ENCODE data around the gene SLC35A3. TPM values are rescaled to one million over a fixed set of nuclear protein-coding genes. Genes with fewer than 3 reads are reported as not detected.
A peak's percentile ranks its signal among the peaks of the same experiment; 100 is the strongest.

Gene SLC35A3
- total and polyA plus RNA-seq, 9 of the 15 experiments (the other 6 are each of a cell fraction or from before 2014, with no cell fraction given), result 3.5 to 21.7 (median 13.2) TPM

DNA sequence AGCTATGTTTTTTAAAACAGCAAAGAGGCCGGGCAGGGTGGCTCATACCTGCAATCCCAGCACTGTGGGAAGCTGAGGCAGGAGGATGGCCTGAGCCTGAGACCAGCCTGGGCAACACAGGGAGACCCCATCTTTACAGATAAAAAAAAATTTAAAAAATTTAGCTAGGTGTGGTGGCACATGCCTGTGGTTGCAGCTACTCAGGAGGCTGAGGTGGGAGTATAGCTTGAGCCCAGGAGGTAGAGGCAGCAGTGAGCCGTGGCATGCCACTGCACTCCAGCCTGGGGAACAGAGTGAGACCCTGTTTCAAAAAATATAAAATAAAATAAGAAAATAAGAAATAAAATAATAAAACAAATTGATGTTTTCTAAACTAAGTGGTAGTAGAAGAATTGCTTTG lies 8.4 kb downstream of the SLC35A3 start:
- peak; percentile 38; the same call in 1 of the 3 replicates for ATAC-seq
- no TSS peak for BruUV-seq (replicated peaks)
- WGBS (ENCODE audit: insufficient coverage, low coverage, missing lambda C conversion rate), result 100% methylated on average over 2 of the region's 2 CpGs

GRCh38 chr1:99979091-99979490 lies 9.3 kb downstream of the SLC35A3 start:
- Histone ChIP-seq H3K27me3 (ENCODE audit: control insufficient read depth in 2 of 2, insufficient read depth in 2 of 2, low read length in 2 of 2) (no peaks in the 10 kb centered on the region), H3K9me1 (ENCODE audit: control insufficient read depth, insufficient read depth, low read length) (no peaks in the 10 kb centered on the region), H3K4me2 (ENCODE audit: insufficient read depth, low read length) (no peak overlapping the region), H3K4me1 (replicated peaks in 1 of 2; ENCODE audit: control insufficient read depth in 2 of 2, insufficient read depth in 2 of 2, low read length in 2 of 2) (no peaks in the 10 kb centered on the region; a peak in 1 of 5 replicates), H3K27ac (ENCODE audit: extremely low read depth, low read depth, low read length) (no peak overlapping the region), H3K4me3 (no peak overlapping the region), H3K9me3 (replicated peaks; ENCODE audit: control insufficient read depth, insufficient read depth, low read depth, low read length) (no peaks in the 10 kb centered on the region), H4K20me1 (replicated peaks; ENCODE audit: control insufficient read depth, insufficient read depth, low read length) (no peaks in the 10 kb centered on the region), H3K79me2 (ENCODE audit: control insufficient read depth, insufficient read depth, low read length) (peaks cover 22% of the 10 kb centered on the region), H2AFZ (ENCODE audit: low read depth, low read length) (no peak overlapping the region), H3K36me3 (ENCODE audit: control insufficient read depth, insufficient read depth, low read length) (peaks cover 30% of the 10 kb centered on the region), H3K9ac (ENCODE audit: insufficient read depth in 1 of 2, low read depth in 2 of 2, low read length in 2 of 2) (no peak overlapping the region)
- FAIRE-seq (no peak), DNase-seq (ENCODE audit: extremely low read depth in 1 of 4, low spot score in 3 of 4) (no peak), ATAC-seq (no peak)
- no TSS peak for BruUV-seq (replicated peaks)
- no peak for TF ChIP-seq GABPB1 (CRISPR knock-in tag; IDR thresholded peaks at IDR 0.05)
- TF ChIP-seq RBM39 (optimal IDR thresholded peaks at IDR 0.05; ENCODE audit: low read depth, low read length), result no peak
- TF ChIP-seq ZNF586 (CRISPR knock-in tag; conservative IDR thresholded peaks at IDR 0.05), result no peak
- in situ Hi-C loops (cut with MboI) (no loop called here), intact Hi-C loops (cut with micrococcal nuclease) (no loop called here)
- ChIA-PET POLR2A (interaction anchor here (1.0 kb wide), 1 partner anchor 9 kb away, joined by 4 read pairs; the partner anchor contains the start of gene SLC35A3), CTCF (ENCODE audit: low intra/inter-chr PET ratio) (no interaction called here)

More for the DNA sequence above, 8.4 kb downstream of the SLC35A3 start:
- ChIA-PET CTCF (ENCODE audit: low intra/inter-chr PET ratio) (no interaction called here), POLR2A (interaction anchor here (0.6 to 1.0 kb wide), 2 partner anchors 9 to 379 kb away, joined by 3 to 4 read pairs; partner anchors contain the start of gene SLC35A3)
- in situ Hi-C loops (cut with MboI) (no loop called here), intact Hi-C loops (cut with micrococcal nuclease) (no loop called here)
- no peaks in the 10 kb centered on the region for H3K9me1 ChIP-seq (ENCODE audit: control insufficient read depth, insufficient read depth, low read length)
- H3K4me2 ChIP-seq (ENCODE audit: insufficient read depth, low read length), result no peak overlapping the region
- no peak overlapping the region for H3K9ac ChIP-seq (ENCODE audit: insufficient read depth in 1 of 2, low read depth in 2 of 2, low read length in 2 of 2)
- FAIRE-seq (no peak), DNase-seq (ENCODE audit: extremely low read depth in 1 of 4, low spot score in 3 of 4) (no peak)
- H3K4me3 ChIP-seq, result no peak overlapping the region
- no peaks in the 10 kb centered on the region for H4K20me1 ChIP-seq (replicated peaks; ENCODE audit: control insufficient read depth, insufficient read depth, low read length)
- no peaks in the 10 kb centered on the region; a peak in 1 of 5 replicates for H3K4me1 ChIP-seq (replicated peaks in 1 of 2; ENCODE audit: control insufficient read depth in 2 of 2, insufficient read depth in 2 of 2, low read length in 2 of 2)
- H3K36me3 ChIP-seq (ENCODE audit: control insufficient read depth, insufficient read depth, low read length), result peaks cover 30% of the 10 kb centered on the region
- no peak for TF ChIP-seq NFE2L1 (tag; IDR thresholded peaks at IDR 0.05; ENCODE audit: borderline replicate concordance, low read depth)
- TF ChIP-seq KLF10 (CRISPR knock-in tag; IDR thresholded peaks at IDR 0.05), result no peak
- no peaks in the 10 kb centered on the region for H3K9me3 ChIP-seq (replicated peaks; ENCODE audit: control insufficient read depth, insufficient read depth, low read depth, low read length)
- H3K27me3 ChIP-seq (ENCODE audit: control insufficient read depth in 2 of 2, insufficient read depth in 2 of 2, low read length in 2 of 2), result no peaks in the 10 kb centered on the region
- no peak overlapping the region for H3K27ac ChIP-seq (ENCODE audit: extremely low read depth, low read depth, low read length)
- H2AFZ ChIP-seq (ENCODE audit: low read depth, low read length), result no peak overlapping the region
- peaks cover 27% of the 10 kb centered on the region for H3K79me2 ChIP-seq (ENCODE audit: control insufficient read depth, insufficient read depth, low read length)
